GM12878 (cell line): ENCODE measurements around the gene FAM227A.

Source experiments
- BCL11A ChIP-seq: IDR thresholded peaks from 2 replicates; pipeline ENCODE4 v1.6.1; 2011; ENCODE audit warnings: low read depth, low read length
- CEBPB ChIP-seq, 2 experiments: fragments of 150-350 bp in 1 of 2; IDR thresholded peaks; 2 replicates each; pipeline ENCODE4 v1.6.1; 2012 to 2014; ENCODE audit warnings: low read depth in 2 of 2, low read length in 2 of 2, borderline replicate concordance in 1 of 2, inconsistent platforms in 1 of 2
- CHD4 ChIP-seq: fragments of 200-600 bp; sonication (generic); IDR thresholded peaks from 2 replicates; pipeline ENCODE4 v1.6.1; 2016; ENCODE audit warnings: mild to moderate bottlenecking
- CREB1 ChIP-seq: IDR thresholded peaks from 2 replicates; pipeline ENCODE4 v1.6.1; 2012; ENCODE audit warnings: low read depth, mild to moderate bottlenecking, inconsistent platforms
- CTCF ChIP-seq, 3 experiments: IDR thresholded peaks in 2 of 3; conservative IDR thresholded peaks in 1 of 3; 2 replicates each; pipeline ENCODE4 v1.5.1; 2011; ENCODE audit warnings: low read depth in 3 of 3, low read length in 3 of 3, mild to moderate bottlenecking in 3 of 3, control low read depth in 2 of 3, moderate library complexity in 2 of 3, inconsistent platforms in 1 of 3, mixed read lengths in 1 of 3; ENCODE audit not compliant: control insufficient read depth in 2 of 3, insufficient read depth in 1 of 3; ENCODE audit errors: extremely low read depth in 1 of 3
- IRF5 ChIP-seq: fragments of 450-650 bp; IDR thresholded peaks from 2 replicates; pipeline ENCODE4 v1.6.1; 2017; ENCODE audit warnings: borderline replicate concordance
- LARP7 ChIP-seq: fragments of 450-650 bp; IDR thresholded peaks from 2 replicates; pipeline ENCODE4 v1.6.1; 2017; ENCODE audit warnings: mild to moderate bottlenecking
- POLR2A ChIP-seq: IDR thresholded peaks from 2 replicates; pipeline ENCODE4 v1.6.1; 2011; ENCODE audit warnings: low read depth, mild to moderate bottlenecking, low read length
- SP1 ChIP-seq: IDR thresholded peaks from one replicate; pipeline ENCODE4 v1.6.1; 2011; ENCODE audit warnings: low read depth, low read length
- TCF12 ChIP-seq: IDR thresholded peaks from 2 replicates; pipeline ENCODE4 v1.6.1; 2011; ENCODE audit warnings: low read depth, mild to moderate bottlenecking, low read length
- YBX1 ChIP-seq: fragments of 450-650 bp; IDR thresholded peaks from 2 replicates; pipeline ENCODE4 v1.6.1; 2016; ENCODE audit warnings: antibody characterized with exemption

- no peak for TF ChIP-seq CREB1
- TF ChIP-seq CHD4 = no peak
- no peak for TF ChIP-seq CTCF (IDR thresholded peaks at IDR 0.05 in 2 of 3, conservative IDR thresholded peaks at IDR 0.05 in 1 of 3; ENCODE audit: control insufficient read depth in 2 of 3, extremely low read depth in 1 of 3, insufficient read depth in 1 of 3, low read depth in 3 of 3, low read length in 3 of 3)
- no peak for TF ChIP-seq CEBPB (IDR thresholded peaks at IDR 0.05; ENCODE audit: borderline replicate concordance in 1 of 2, low read depth in 2 of 2, low read length in 2 of 2)
- TF ChIP-seq POLR2A = no peak
- TF ChIP-seq BCL11A = no peak
- TF ChIP-seq LARP7 = no peak
- no peak for TF ChIP-seq SP1
- no peak for TF ChIP-seq YBX1
- no peak for TF ChIP-seq IRF5
- TF ChIP-seq TCF12 = no peak
Measured at GRCh38 chr22:38569181-38569971, 86.8 kb downstream of the FAM227A start.
